ENCODE results near the gene ZBED5. TPM values are rescaled to one million over a fixed set of nuclear protein-coding genes. Genes with fewer than 3 reads are reported as not detected.

ZBED5 gene
- total and polyA plus RNA-seq, 9 of the 15 experiments (the other 6 are each of a cell fraction or from before 2014, with no cell fraction given), result 12.4 to 70.7 (median 26.8) TPM

GRCh38 chr11:10809373-10810160 lies 48.3 kb downstream of the ZBED5 start (continued):
- TF ChIP-seq, protein P1, sequence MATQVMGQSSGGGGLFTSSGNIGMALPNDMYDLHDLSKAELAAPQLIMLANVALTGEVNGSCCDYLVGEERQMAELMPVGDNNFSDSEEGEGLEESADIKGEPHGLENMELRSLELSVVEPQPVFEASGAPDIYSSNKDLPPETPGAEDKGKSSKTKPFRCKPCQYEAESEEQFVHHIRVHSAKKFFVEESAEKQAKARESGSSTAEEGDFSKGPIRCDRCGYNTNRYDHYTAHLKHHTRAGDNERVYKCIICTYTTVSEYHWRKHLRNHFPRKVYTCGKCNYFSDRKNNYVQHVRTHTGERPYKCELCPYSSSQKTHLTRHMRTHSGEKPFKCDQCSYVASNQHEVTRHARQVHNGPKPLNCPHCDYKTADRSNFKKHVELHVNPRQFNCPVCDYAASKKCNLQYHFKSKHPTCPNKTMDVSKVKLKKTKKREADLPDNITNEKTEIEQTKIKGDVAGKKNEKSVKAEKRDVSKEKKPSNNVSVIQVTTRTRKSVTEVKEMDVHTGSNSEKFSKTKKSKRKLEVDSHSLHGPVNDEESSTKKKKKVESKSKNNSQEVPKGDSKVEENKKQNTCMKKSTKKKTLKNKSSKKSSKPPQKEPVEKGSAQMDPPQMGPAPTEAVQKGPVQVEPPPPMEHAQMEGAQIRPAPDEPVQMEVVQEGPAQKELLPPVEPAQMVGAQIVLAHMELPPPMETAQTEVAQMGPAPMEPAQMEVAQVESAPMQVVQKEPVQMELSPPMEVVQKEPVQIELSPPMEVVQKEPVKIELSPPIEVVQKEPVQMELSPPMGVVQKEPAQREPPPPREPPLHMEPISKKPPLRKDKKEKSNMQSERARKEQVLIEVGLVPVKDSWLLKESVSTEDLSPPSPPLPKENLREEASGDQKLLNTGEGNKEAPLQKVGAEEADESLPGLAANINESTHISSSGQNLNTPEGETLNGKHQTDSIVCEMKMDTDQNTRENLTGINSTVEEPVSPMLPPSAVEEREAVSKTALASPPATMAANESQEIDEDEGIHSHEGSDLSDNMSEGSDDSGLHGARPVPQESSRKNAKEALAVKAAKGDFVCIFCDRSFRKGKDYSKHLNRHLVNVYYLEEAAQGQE (IDR thresholded peaks at IDR 0.05; ENCODE audit: borderline replicate concordance), result 0 out of 2 replicates have a peak, but pooled peaks have one; percentile 0
- TF ChIP-seq, protein P1 (CRISPR knock-in tag; IDR thresholded peaks at IDR 0.05; ENCODE audit: low read depth), result peak; percentile 22; the same call in 1 of the 2 replicates
- TF ChIP-seq ETV5 (CRISPR knock-in tag; IDR thresholded peaks at IDR 0.05; ENCODE audit: low read depth) (0 out of 2 replicates have a peak, but pooled peaks have one; percentile 28), ZNF384 (IDR thresholded peaks at IDR 0.05; ENCODE audit: low read depth, low read length) (no peak), KHSRP (IDR thresholded peaks at IDR 0.05) (no peak), ZNF134 (CRISPR knock-in tag; conservative IDR thresholded peaks at IDR 0.05) (no peak), ZSCAN29 (IDR thresholded peaks at IDR 0.05) (no peak), NEUROD1 (IDR thresholded peaks at IDR 0.05; ENCODE audit: borderline replicate concordance, low read depth, low read length, partially characterized antibody) (no peak), ARID1B (IDR thresholded peaks at IDR 0.05) (no peak), E2F1 (CRISPR knock-in tag; IDR thresholded peaks at IDR 0.05) (no peak), LCOR (CRISPR knock-in tag; IDR thresholded peaks at IDR 0.05) (peak; percentile 34; the same call in 1 of the 2 replicates), ZNF445 (CRISPR knock-in tag; IDR thresholded peaks at IDR 0.05; ENCODE audit: low read depth) (no peak)
- TF ChIP-seq, protein P2, sequence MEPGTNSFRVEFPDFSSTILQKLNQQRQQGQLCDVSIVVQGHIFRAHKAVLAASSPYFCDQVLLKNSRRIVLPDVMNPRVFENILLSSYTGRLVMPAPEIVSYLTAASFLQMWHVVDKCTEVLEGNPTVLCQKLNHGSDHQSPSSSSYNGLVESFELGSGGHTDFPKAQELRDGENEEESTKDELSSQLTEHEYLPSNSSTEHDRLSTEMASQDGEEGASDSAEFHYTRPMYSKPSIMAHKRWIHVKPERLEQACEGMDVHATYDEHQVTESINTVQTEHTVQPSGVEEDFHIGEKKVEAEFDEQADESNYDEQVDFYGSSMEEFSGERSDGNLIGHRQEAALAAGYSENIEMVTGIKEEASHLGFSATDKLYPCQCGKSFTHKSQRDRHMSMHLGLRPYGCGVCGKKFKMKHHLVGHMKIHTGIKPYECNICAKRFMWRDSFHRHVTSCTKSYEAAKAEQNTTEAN (CRISPR knock-in tag; IDR thresholded peaks at IDR 0.05), result no peak
- TF ChIP-seq, protein P3, sequence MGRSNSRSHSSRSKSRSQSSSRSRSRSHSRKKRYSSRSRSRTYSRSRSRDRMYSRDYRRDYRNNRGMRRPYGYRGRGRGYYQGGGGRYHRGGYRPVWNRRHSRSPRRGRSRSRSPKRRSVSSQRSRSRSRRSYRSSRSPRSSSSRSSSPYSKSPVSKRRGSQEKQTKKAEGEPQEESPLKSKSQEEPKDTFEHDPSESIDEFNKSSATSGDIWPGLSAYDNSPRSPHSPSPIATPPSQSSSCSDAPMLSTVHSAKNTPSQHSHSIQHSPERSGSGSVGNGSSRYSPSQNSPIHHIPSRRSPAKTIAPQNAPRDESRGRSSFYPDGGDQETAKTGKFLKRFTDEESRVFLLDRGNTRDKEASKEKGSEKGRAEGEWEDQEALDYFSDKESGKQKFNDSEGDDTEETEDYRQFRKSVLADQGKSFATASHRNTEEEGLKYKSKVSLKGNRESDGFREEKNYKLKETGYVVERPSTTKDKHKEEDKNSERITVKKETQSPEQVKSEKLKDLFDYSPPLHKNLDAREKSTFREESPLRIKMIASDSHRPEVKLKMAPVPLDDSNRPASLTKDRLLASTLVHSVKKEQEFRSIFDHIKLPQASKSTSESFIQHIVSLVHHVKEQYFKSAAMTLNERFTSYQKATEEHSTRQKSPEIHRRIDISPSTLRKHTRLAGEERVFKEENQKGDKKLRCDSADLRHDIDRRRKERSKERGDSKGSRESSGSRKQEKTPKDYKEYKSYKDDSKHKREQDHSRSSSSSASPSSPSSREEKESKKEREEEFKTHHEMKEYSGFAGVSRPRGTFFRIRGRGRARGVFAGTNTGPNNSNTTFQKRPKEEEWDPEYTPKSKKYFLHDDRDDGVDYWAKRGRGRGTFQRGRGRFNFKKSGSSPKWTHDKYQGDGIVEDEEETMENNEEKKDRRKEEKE (IDR thresholded peaks at IDR 0.05; ENCODE audit: borderline replicate concordance in 1 of 2, control insufficient read depth in 1 of 2, low read depth in 2 of 2, low read length in 1 of 2), result no peak
